GM19043 (cell line): Measurements from ENCODE around the gene R3HDM2.
A peak's percentile ranks its signal among the peaks of the same experiment; 100 is the strongest.
"Not testable (repeated sequence)": the region's sequence is repeated elsewhere in the genome, so short reads cannot be mapped to it uniquely, and the experiment has no call there.

ENCODE experiments used
- ATAC-seq: cut with Tn5 transposase; IDR thresholded peaks from one replicate; pipeline ENCODE4 v1.9.1; 2021; ENCODE audit warnings: low read depth; ENCODE audit not compliant: unreplicated experiment

Gene R3HDM2

GRCh38 chr12:57341275-57341990 is 89.4 kb downstream of the R3HDM2 start:
- ATAC-seq, result no peak

GRCh38 chr12:57340104-57340503 is 90.7 kb downstream of the R3HDM2 start:
- ATAC-seq, result no peak

- ATAC-seq, result not testable (repeated sequence)
Measured at GRCh38 chr12:57336299-57336698, 94.5 kb downstream of the R3HDM2 start.

GRCh38 chr12:57334219-57334618 is 96.6 kb downstream of the R3HDM2 start:
- ATAC-seq, result no peak

- no peak for ATAC-seq
Measured at GRCh38 chr12:57332646-57333312, 98.1 kb downstream of the R3HDM2 start.

GRCh38 chr12:57330992-57331391 is 99.9 kb downstream of the R3HDM2 start:
- no peak for ATAC-seq

GRCh38 chr12:57329219-57329618 is 101.6 kb downstream of the R3HDM2 start:
- no peak for ATAC-seq

GRCh38 chr12:57325395-57325794 is 105.4 kb downstream of the R3HDM2 start:
- no peak for ATAC-seq

- ATAC-seq, result no peak
Measured at GRCh38 chr12:57323416-57323815, 107.4 kb downstream of the R3HDM2 start.

- no peak for ATAC-seq
Measured at GRCh38 chr12:57320639-57321038, 110.2 kb downstream of the R3HDM2 start.

GRCh38 chr12:57319678-57320469 is 111.0 kb downstream of the R3HDM2 start:
- ATAC-seq, result no peak

GRCh38 chr12:57315681-57316080 is 115.2 kb downstream of the R3HDM2 start:
- ATAC-seq, result no peak

- ATAC-seq, result not testable (repeated sequence)
Measured at GRCh38 chr12:57312287-57312686, 118.6 kb downstream of the R3HDM2 start.

GRCh38 chr12:57309420-57309819 is 121.4 kb downstream of the R3HDM2 start:
- no peak for ATAC-seq

- ATAC-seq, result no peak
Measured at GRCh38 chr12:57300961-57301584, 129.8 kb downstream of the R3HDM2 start.

GRCh38 chr12:57299514-57300016 is 131.3 kb downstream of the R3HDM2 start:
- no peak for ATAC-seq

GRCh38 chr12:57296291-57296690 is 134.6 kb downstream of the R3HDM2 start:
- no peak for ATAC-seq

- not testable (repeated sequence) for ATAC-seq
Measured at GRCh38 chr12:57282073-57282472, 148.8 kb downstream of the R3HDM2 start.

GRCh38 chr12:57280211-57281062 is 150.4 kb downstream of the R3HDM2 start:
- ATAC-seq, result peak; percentile 92
